ENCODE data around the gene SULF2. TPM values are rescaled to one million over a fixed set of nuclear protein-coding genes. Genes with fewer than 3 reads are reported as not detected.

The SULF2 gene
- total and polyA plus RNA-seq, 2 of the 13 experiments (the other 11 are each of a cell fraction or from before 2014, with no cell fraction given): 7.2 to 50.9 TPM

DNA sequence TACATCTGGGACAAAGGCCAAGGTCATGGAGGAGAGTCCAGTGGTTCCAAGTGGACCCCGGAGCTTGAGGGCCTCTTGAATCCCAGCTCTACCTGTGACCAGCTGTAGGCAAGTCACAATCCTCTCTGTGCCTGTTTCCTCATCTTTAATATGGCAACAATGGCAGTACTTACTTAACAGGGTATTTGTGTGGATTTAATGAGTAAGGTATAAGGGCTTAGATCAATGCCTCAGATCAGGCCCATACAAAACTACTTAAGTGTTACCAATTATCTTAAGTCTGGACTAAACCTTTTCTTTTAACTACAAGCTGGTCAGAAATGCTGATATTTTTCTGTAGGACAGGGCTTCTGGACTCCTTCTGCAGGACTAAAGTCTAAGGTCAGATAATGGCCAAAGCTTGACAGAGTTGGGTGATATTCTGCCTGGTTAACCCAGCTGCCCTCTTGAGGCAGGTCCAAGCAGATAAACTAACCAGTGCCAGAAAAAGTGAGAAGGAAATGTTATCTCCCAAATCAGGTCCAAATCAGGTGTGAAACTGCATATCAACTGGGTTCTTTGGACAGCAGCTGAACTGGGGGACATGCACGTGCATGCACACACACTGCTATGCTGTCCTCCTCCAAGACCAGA, 2.2 kb downstream of the SULF2 start (continued):
- 0 out of 2 replicates have a peak, but pooled peaks have one; percentile 20 for TF ChIP-seq ESRRA (CRISPR knock-in tag; IDR thresholded peaks at IDR 0.05; ENCODE audit: low read depth)
- no peak for TF ChIP-seq YEATS4 (CRISPR knock-in tag; IDR thresholded peaks at IDR 0.05; ENCODE audit: borderline replicate concordance)
- TF ChIP-seq RELA (CRISPR knock-in tag; IDR thresholded peaks at IDR 0.05): 0 out of 2 replicates have a peak, but pooled peaks have one; percentile 53
- 0 out of 2 replicates have a peak, but pooled peaks have one; percentile 65 for TF ChIP-seq ZNF136 (CRISPR knock-in tag; IDR thresholded peaks at IDR 0.05; ENCODE audit: low read depth)
- TF ChIP-seq, protein P1, sequence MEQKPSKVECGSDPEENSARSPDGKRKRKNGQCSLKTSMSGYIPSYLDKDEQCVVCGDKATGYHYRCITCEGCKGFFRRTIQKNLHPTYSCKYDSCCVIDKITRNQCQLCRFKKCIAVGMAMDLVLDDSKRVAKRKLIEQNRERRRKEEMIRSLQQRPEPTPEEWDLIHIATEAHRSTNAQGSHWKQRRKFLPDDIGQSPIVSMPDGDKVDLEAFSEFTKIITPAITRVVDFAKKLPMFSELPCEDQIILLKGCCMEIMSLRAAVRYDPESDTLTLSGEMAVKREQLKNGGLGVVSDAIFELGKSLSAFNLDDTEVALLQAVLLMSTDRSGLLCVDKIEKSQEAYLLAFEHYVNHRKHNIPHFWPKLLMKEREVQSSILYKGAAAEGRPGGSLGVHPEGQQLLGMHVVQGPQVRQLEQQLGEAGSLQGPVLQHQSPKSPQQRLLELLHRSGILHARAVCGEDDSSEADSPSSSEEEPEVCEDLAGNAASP (CRISPR knock-in tag; IDR thresholded peaks at IDR 0.05; ENCODE audit: borderline replicate concordance): 0 out of 2 replicates have a peak, but pooled peaks have one; percentile 20
- 0 out of 2 replicates have a peak, but pooled peaks have one; percentile 35 for TF ChIP-seq ZNF230 (CRISPR knock-in tag; IDR thresholded peaks at IDR 0.05)
- TF ChIP-seq LCORL (IDR thresholded peaks at IDR 0.05): no peak
- 0 out of 2 replicates have a peak, but pooled peaks have one; percentile 35 for TF ChIP-seq LCORL (CRISPR knock-in tag; IDR thresholded peaks at IDR 0.05)

DNA sequence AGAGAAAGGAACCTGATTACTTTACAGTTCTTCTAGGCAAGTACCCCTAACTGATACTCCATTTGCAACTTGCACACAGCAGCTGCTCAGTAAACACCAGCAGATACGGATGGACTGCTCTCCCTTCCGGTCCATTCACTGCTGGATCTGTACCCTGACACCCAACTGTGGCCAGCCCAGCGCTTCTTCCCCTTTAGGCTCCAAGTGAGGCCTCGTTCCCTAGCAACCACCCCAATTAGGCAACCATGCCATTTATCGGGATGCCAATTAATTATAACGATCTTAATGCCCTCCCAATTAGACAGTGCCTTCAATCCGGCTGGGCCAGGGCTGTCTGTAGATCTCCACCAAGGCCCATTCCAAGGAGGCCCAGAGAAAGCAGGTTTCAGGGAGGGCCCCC, 3.2 kb downstream of the SULF2 start:
- no peaks in the 10 kb centered on the region for H4K20me1 ChIP-seq (ENCODE audit: insufficient read depth, low read length)
- H3K4me3 ChIP-seq (replicated peaks in 1 of 3; ENCODE audit: insufficient read depth in 1 of 3, low read depth in 2 of 3, low read length in 3 of 3): no peak overlapping the region
- H3K27ac ChIP-seq (ENCODE audit: extremely low read length, insufficient read depth, low read length): no peak overlapping the region
- no peaks in the 10 kb centered on the region for H3K9me3 ChIP-seq (ENCODE audit: low read length)
- H3K9ac ChIP-seq (ENCODE audit: insufficient read depth, low read depth, low read length): no peak overlapping the region
- no peaks in the 10 kb centered on the region for H3K79me2 ChIP-seq (ENCODE audit: insufficient read depth, low read length)
- TF ChIP-seq ZNF772 (CRISPR knock-in tag; IDR thresholded peaks at IDR 0.05) (0 out of 2 replicates have a peak, but pooled peaks have one; percentile 18), ZNF737 (CRISPR knock-in tag; IDR thresholded peaks at IDR 0.05; ENCODE audit: borderline replicate concordance) (no peak)
- intact Hi-C loops (cut with micrococcal nuclease; ENCODE audit: unreplicated experiment) (no loop called here), in situ Hi-C loops (cut with HindIII; ENCODE audit: extremely low pct_ligation_motif_present, low pct_unique_long_range_greater_than_20kb) (loop anchor here (5.0 kb wide), 1 partner anchor 100 kb away; no protein-coding TSS in a partner anchor)
- no peak overlapping the region for H2AFZ ChIP-seq (ENCODE audit: low read length)
- no peak for ATAC-seq
- BruUV-seq (replicated peaks): no TSS peak
- H3K36me3 ChIP-seq (replicated peaks in 1 of 2; ENCODE audit: control insufficient read depth in 1 of 2, insufficient read depth in 2 of 2, low read length in 2 of 2): no peaks in the 10 kb centered on the region
- POLR2A ChIA-PET: no interaction called here
- WGBS (ENCODE audit: low lambda C conversion rate): 87% methylated on average over 7 of the region's 7 CpGs
- peaks cover 43% of the 10 kb centered on the region for H3K4me1 ChIP-seq (ENCODE audit: insufficient read depth, low read length)
- DNase-seq (ENCODE audit: low spot score): no peak
- CTCF ChIA-PET (ENCODE audit: low intra/inter-chr PET ratio, low total read pairs): interaction anchor here (1.6 kb wide), 1 partner anchor 104 kb away, joined by 3 read pairs; no protein-coding TSS in a partner anchor
- peaks cover 3 to 15% of the 10 kb centered on the region in 2 experiments; a peak in 4 of 5 replicates for H3K27me3 ChIP-seq (ENCODE audit: control insufficient read depth in 1 of 2, insufficient read depth in 2 of 2, low read length in 2 of 2)
- FAIRE-seq: no peak
- H3K4me2 ChIP-seq (ENCODE audit: low read depth, low read length): no peak overlapping the region

Data from HepG2 (cell line).